GM21447 (cell line): ENCODE results near the gene RNF220.

Source experiments
- ATAC-seq: cut with Tn5 transposase; IDR thresholded peaks from one replicate; pipeline ENCODE4 v1.9.1; 2021; ENCODE audit not compliant: unreplicated experiment

Gene RNF220

GRCh38 chr1:44405031-44405797, at the start of gene RNF220:
Gene RNF220, plus strand, starts transcription at chr1:44405255.
- no peak for ATAC-seq

- ATAC-seq, result no peak
Measured at GRCh38 chr1:44355582-44356305, 49.3 kb upstream of the RNF220 start.

- ATAC-seq, result no peak
Measured at GRCh38 chr1:44357710-44358109, 47.3 kb upstream of the RNF220 start.

GRCh38 chr1:44359234-44359935, 45.7 kb upstream of the RNF220 start:
- ATAC-seq, result no peak

- no peak for ATAC-seq
Measured at GRCh38 chr1:44361478-44361877, 43.6 kb upstream of the RNF220 start.

- no peak for ATAC-seq
Measured at GRCh38 chr1:44366371-44366975, 38.6 kb upstream of the RNF220 start.

- ATAC-seq, result no peak
Measured at GRCh38 chr1:44367944-44368343, 37.1 kb upstream of the RNF220 start.

- ATAC-seq, result no peak
Measured at GRCh38 chr1:44368471-44369151, 36.4 kb upstream of the RNF220 start.

GRCh38 chr1:44371206-44371605, 33.8 kb upstream of the RNF220 start:
- no peak for ATAC-seq

GRCh38 chr1:44375547-44375946, 29.5 kb upstream of the RNF220 start:
- ATAC-seq, result no peak

- ATAC-seq, result no peak
Measured at GRCh38 chr1:44377925-44378784, 26.9 kb upstream of the RNF220 start.

- no peak for ATAC-seq
Measured at GRCh38 chr1:44380666-44381177, 24.3 kb upstream of the RNF220 start.

- ATAC-seq, result no peak
Measured at GRCh38 chr1:44388551-44388950, 16.5 kb upstream of the RNF220 start.

- no peak for ATAC-seq
Measured at GRCh38 chr1:44389437-44389836, 15.6 kb upstream of the RNF220 start.

GRCh38 chr1:44390277-44390676, 14.8 kb upstream of the RNF220 start:
- no peak for ATAC-seq

GRCh38 chr1:44401256-44402228, 3.5 kb upstream of the RNF220 start:
- no peak for ATAC-seq

- no peak for ATAC-seq
Measured at GRCh38 chr1:44405798-44406736, 1.0 kb downstream of the RNF220 start.
